CD4-positive, alpha-beta T cell treated with Interferon alpha-2 for 1 hour (primary cell): Measurements from ENCODE around the gene LIMS1.
"Not testable (repeated sequence)": the region's sequence is repeated elsewhere in the genome, so short reads cannot be mapped to it uniquely, and the experiment has no call there.

Experiments
- DNase-seq, 2 donors: peaks; one replicate each; pipeline ENCODE4 v3.0.0-alpha.2; 2020 to 2022

LIMS1 gene

DNA sequence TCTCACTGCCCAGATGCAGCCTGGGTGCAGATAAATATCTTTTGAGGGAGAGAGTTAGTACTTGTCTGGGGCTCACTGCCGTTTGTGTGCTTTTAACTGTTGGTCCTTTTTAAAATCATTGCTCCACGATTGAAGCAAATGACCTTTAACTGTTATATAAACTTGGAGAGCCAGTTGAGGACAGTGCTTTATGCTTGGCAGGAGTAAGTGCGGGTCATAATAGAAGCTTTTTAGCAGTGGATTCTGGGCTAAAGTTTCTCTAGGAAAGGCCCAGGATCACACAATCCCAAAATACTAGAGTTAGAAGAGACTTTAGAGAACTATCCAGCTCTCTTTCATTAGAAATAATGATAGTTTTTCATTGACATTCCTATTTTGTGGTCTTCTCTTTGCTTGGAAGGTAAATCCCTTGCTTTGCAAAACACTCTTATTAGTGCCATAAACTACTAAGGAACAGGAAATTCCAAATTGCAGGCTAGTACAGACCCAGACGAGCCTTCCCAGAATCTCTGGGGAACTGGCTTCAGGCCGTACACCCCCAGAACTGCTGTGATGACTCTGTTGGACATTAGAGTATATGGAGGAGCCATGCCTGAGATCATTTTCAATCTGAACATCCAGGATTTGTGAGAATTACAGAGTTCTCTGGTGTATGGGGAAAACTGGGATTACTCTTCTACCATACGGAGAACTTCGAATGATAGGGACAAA is 19.1 kb downstream of the LIMS1 start:
- DNase-seq: no peak

- DNase-seq: no peak
These were observed 20.3 kb downstream of the LIMS1 start for GRCh38 chr2:108554528-108554927.

DNA sequence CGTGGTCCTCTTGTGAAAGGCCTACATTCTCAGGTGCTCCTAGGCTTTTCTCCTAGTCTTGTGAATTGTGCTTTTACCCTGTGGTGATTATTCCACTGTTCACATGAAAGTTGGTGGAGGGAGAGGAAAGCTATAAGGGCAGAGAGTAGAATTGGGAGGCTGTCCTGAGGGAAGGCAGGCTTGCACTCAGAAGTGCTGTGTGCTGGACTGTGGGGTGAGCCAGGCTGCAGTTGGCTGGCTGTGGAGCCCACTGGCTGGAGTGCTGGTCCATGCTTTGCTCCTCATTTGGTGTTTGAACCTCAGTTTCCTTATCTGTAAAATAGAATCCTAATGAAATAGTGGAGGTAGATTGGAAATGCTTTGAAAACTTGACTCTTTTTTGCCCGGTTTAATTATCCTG is 21.3 kb downstream of the LIMS1 start:
- no peak for DNase-seq

- not testable (repeated sequence) for DNase-seq
These were observed 22.3 kb downstream of the LIMS1 start for GRCh38 chr2:108556581-108556980.

GRCh38 chr2:108560241-108560811 is 26.1 kb downstream of the LIMS1 start:
- no peak for DNase-seq

GRCh38 chr2:108560895-108561530 is 26.7 kb downstream of the LIMS1 start:
- no peak for DNase-seq

DNA sequence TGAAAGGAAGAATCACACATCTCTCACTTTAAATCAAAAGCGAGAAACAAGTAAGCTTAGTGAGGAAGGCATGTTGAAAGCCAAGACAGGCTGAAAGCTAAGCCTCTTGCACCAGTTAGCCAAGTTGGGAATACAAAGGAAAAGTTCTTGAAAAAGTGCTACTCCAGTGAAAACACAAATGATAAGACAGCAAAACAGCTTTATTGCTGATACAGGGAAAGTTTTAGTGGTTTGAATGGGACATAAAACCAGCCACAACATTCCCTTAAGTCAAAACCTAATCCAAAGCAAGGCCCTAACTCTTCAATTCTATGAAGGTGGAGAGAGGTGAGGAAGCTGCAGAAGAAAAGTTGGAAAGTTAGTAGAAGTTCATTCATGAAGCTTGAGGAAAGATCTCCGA is 28.0 kb downstream of the LIMS1 start:
- DNase-seq: no peak

- no peak for DNase-seq
These were observed 30.2 kb downstream of the LIMS1 start for GRCh38 chr2:108564510-108564909.

GRCh38 chr2:108565778-108566375 is 31.6 kb downstream of the LIMS1 start:
- peak; percentile 4 to 35 for DNase-seq

- no peak for DNase-seq
These were observed 36.1 kb downstream of the LIMS1 start for GRCh38 chr2:108570416-108570815.

DNA sequence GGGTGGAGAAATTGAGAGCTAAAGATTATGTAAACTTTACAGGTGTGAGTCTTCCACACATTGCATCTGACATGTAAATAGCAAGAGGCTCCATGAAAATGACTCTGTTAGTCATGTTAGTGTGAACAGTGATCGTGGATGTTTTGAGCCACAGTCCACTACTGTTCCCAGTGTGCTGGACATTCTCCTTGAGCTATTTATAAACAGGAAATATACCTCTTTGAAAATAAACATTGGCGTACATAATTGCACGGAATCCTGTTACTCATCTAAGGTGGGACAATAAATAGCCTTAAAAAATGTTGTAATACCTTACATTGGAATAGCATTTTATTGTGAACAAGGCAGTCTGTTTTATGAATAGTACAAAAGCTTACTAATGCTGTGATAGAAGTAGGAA is 37.0 kb downstream of the LIMS1 start:
- no peak for DNase-seq

GRCh38 chr2:108573061-108573460 is 38.8 kb downstream of the LIMS1 start:
- no peak for DNase-seq

DNA sequence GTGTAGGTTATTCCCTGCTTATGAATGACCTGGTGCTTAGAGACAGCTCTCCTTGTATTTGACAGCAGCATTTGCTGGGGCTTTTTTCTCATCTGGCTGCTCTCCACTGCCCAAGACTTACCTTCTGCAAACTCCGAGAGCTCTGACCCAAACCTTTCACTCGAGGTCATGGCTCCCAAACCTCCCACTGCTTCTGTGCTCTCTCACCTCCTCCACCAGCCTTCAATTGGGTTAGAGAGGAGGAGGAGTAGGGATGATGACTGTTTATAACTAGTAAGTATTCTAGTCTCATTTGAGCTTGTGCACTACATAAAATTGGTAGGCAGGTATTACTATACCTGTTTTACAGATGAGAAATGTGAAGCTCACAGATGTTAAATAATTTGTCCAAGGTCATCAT is 40.1 kb downstream of the LIMS1 start:
- no peak for DNase-seq

- DNase-seq: no peak
These were observed 41.1 kb downstream of the LIMS1 start for GRCh38 chr2:108575132-108575966.

- DNase-seq: no peak
These were observed 42.8 kb downstream of the LIMS1 start for GRCh38 chr2:108577099-108577498.

DNA sequence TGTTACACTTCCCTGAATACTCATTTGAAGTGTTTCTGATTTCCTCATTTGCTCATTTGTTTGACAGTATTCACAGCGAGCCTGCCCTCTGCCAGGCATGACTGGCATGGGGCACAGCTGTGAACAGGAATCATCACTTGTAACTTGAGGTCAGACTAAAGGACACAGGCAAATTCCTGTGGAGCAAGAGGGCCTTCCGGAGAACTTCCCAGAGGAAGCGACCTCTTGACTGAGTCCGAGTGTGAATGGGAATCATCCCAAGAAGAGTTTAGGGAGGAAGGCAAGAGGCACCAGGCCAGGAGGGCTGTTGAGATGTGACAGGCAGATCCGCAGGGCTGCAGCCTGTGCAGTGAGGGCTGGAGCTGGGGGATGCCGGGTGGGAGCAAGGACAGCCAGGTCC is 45.4 kb downstream of the LIMS1 start:
- DNase-seq: no peak

DNA sequence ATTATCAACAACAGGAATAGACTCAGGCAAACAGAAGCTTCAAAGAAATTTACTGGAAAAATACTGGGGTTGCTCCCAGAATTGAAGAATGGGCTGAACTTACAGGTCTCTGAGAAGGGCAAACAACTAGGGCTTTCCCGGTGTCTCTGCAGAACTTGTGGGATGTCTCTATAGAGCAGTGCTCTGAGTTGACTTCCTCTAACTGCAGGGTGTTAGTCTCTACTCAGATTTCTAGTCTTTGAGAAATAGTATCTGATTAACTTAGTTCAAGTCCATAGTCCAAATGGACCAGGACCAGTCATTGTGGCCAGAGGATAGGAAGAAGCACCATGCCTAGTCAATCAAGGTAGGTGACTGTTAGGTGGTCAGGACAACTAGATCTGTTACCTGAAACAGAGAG is 45.8 kb downstream of the LIMS1 start:
- no peak for DNase-seq

DNA sequence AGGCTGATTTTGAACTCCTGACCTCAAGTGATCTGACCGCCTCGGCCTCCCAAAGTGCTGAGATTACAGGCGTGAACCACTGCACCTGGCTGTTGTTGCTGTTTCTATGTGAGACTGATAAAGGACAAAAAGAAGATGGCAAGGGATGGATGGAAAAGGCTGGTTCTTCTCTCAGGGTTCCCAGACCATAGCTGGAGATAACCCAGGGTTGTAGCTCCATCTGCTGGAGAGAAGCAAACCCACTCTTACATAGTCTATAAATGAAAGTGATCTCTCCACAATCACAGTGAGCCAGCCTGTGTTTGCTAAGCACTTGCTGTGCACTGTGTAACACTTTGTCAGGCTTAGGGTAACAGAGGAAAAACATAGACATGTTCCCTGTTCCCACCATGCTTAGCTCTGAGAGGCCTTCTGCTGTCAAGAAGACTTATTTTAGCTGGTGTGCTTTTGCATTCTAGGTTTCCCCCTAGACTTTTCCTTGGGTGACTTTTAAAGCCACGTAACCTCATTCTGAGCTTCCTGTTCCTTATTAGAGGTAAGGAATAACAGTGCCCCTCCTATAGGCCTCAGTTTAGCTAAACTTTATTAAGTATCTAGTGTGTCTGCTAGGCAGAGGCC is 49.7 kb downstream of the LIMS1 start:
- DNase-seq: peak; percentile 60 to 74

GRCh38 chr2:108585436-108585835 is 51.2 kb downstream of the LIMS1 start:
- peak in 1 of 2 donors; percentile 21 for DNase-seq

GRCh38 chr2:108586116-108586515 is 51.8 kb downstream of the LIMS1 start:
- DNase-seq: no peak

DNA sequence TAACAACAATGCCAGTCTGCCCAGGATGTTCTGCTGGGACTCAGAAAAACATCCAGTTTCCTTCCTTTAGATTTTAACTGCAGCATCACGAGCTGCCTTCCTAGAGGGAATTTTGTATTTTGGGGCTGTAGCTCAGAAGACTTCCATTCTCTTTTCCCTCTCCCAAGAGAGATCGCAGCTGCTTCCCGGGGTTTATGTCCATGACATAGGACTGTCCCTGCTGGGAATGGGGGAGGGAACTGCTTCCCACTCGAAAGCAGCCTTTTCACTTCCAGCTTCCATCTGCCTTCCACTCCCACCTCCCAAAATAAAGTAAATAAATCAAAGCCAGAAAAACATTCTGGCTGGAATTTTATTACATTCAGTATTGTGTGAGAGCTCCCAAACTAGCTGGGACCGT is 52.4 kb downstream of the LIMS1 start:
- no peak for DNase-seq

DNA sequence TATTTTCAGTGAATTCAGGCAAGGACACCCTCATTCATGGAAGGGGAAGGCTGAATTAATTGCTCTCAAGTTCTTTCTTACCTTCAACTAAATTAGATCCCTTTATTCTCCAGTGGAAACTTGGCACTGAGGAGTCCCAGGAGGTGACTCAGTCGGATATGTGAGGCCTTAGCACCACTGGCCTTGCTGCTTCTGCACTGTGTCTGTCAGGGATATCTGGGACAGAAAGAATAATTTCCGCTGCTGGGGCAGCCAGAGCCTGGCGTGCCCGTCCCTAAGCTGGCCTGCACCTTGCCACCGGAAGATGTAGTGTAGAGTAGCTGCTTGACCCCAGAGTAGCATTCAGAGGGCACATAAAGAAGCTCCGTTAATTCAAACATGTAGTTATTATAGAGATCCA is 53.4 kb downstream of the LIMS1 start:
- DNase-seq: no peak
